GM21576 (cell line): ENCODE results near the gene APLN.
A peak's percentile ranks its signal among the peaks of the same experiment; 100 is the strongest.

ENCODE experiments used
- ATAC-seq: cut with Tn5 transposase; IDR thresholded peaks from one replicate; pipeline ENCODE4 v1.9.1; 2021; ENCODE audit warnings: mild to moderate bottlenecking, moderate library complexity; ENCODE audit not compliant: unreplicated experiment

Gene APLN, protein sequence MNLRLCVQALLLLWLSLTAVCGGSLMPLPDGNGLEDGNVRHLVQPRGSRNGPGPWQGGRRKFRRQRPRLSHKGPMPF

GRCh38 chrX:129654652-129655546 lies at the start of gene APLN:
APLN (minus strand) TSS chrX:129654956; CDS start chrX:129654630, 326 bp downstream.
- ATAC-seq: no peak

- ATAC-seq: no peak
Measured at GRCh38 chrX:129704491-129704890, 49.7 kb upstream of the APLN start.

GRCh38 chrX:129701624-129702069 lies 46.9 kb upstream of the APLN start:
- no peak for ATAC-seq

GRCh38 chrX:129700536-129700935 lies 45.8 kb upstream of the APLN start:
- no peak for ATAC-seq

DNA sequence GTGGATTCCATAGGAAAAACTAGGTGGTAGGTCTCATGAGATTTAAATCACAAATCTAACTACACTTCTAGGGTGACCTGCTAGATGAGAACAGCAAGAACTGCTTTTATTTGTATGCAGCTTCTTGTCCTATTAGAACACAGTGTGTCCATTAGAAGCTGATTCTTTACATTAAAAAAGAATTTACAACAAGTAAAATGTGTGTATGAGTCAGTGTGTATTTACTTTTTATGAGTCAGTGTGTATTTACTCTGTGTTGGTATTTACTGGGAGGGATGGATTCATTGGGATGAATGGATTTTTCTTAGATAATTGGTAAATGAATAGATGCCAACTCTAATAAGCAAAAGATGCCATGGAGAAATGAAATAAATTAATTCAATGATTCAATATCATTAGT lies 43.4 kb upstream of the APLN start:
- no peak for ATAC-seq

DNA sequence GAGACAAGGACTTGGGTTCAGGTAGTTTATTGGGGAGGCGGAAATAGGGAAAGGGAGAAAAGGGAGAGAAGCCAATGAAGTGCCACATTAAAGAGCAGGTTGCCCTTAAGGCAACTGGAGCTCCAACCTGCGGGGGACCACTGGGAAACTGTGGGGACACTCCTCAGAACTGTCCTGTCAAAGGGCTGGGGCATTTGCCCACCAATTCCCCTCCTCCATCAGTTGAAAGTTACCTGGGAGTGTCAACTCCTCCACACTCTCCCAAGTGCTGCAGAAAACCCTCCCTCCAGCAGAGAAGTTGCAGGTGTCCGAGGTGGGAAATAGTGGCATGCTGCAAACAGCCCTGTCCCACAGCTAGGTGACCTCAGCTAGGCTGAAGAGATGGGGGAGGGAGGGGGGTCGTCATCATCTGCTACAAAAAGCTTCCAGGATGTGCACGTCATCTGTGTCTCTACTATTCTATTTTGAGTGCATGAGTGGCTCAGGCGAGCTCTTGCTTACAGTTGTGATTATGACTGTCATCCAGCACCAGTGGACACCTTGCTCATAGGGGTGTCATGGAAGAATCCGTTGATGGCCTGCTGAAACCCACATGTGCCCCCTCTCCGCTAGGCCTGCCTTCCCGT lies 42.6 kb upstream of the APLN start:
- no peak for ATAC-seq

DNA sequence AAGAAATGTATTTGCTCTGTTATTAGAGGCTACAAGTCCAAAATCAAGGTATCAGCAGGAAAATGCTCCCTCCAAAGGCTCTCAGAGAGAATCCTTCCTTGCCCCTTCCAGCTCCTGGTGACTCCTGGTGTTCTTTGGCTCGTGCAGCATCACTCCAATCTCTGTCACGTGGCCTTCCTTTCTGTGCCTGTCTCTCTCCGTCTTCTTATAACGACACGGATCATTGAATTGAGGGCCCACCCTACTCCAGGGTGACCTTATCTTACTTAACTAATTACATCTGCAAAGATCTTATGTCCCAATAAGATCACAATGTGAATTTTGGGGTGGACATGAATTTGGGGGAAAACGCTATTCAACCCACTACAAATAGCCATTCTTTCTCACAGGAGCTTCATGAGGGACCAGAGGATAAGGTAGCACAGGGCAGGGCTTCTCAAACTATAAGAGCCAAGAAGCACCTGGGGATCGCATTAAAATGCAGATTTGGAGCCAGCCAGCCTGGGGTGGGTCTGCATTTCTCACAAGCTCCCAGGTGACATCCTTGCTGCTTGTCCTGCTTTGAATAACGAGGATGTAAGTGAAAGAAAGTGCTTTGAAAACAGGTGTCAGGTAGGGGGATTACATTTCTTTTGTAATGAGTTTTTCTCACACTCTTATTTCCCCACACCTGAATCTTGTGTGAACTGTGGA lies 41.9 kb upstream of the APLN start:
- ATAC-seq: no peak

DNA sequence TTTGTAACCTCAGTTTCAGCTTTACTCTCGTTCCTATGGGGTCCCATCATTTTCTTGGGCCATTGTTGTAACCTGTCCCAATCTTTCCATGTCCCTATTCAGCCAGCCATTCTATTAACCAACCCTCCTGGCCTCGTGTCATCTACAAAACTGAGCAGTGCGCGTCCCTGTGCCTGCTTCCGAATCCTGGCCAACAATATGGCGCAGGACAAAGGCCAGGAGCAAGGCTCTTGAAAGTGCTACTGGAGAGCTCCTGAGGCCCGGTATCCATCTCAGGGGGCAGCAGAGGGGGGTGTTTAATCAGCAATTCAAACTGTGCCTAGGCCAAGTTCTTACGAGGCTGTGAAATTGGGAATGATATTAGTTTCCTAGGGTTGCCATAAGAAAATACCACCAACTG lies 41.2 kb upstream of the APLN start:
- no peak for ATAC-seq

GRCh38 chrX:129695535-129695934 lies 40.8 kb upstream of the APLN start:
- ATAC-seq: no peak

- no peak for ATAC-seq
Measured at GRCh38 chrX:129694805-129695204, 40.0 kb upstream of the APLN start.

- no peak for ATAC-seq
Measured at GRCh38 chrX:129693354-129693753, 38.6 kb upstream of the APLN start.

DNA sequence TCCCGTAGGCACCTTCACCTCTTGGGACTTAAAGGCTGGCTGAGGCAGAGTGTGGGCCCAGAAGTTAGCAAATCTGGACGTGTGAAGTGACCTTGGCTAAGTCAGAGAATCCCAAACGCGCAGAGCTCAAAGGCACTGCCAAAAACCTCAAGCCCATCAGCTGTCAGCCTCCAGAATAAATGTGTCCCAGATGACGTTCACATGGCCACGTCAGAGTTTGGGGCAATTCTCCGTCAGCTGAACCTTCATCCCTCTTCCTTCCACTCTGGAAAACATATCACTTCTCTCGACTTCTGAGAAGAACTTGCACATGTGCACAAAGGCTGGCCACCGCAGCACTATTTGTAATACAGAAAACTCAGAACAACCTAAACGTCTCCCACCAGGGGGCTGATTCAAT lies 35.7 kb upstream of the APLN start:
- no peak for ATAC-seq

- no peak for ATAC-seq
Measured at GRCh38 chrX:129689796-129690195, 35.0 kb upstream of the APLN start.

GRCh38 chrX:129688097-129688496 lies 33.3 kb upstream of the APLN start:
- ATAC-seq: no peak

- no peak for ATAC-seq
Measured at GRCh38 chrX:129686422-129686948, 31.7 kb upstream of the APLN start.

DNA sequence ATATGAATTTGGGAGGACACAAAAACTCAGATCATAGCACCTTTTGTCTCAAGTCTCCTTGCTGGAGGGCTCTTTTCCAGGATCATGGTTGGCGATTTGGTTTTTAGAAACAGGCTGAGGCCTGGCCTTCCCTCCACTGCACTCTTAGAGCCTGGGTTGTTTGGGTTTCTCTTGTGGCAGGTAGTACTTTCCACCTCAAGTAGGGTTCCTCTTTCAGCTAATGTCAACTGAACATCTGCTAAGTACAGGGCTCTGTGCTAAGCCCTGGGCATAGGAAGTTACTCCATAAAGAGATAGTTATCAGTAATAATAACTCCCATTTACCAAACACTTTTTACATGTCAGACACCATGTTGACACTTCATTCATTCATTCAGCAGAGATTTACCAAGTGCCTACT lies 28.2 kb upstream of the APLN start:
- ATAC-seq: no peak

DNA sequence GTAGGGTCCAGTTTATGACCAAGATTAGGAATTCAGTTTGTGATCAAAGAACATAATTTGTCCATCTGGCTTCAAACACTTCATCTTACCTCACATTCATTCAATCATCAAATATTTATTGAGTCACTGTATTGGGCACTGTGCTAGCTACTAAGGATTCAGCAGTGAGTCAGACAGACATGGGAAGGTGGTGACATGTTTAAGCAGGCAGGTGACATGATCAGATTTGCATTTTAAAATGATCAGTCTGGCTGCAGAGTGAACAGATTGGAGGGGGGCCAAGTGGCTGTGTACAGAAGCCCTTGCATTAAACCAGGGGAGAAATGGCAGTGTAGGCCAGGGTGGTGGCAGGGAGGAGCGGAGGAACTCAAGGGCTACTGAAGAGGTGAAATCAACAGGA lies 25.1 kb upstream of the APLN start:
- ATAC-seq: no peak

DNA sequence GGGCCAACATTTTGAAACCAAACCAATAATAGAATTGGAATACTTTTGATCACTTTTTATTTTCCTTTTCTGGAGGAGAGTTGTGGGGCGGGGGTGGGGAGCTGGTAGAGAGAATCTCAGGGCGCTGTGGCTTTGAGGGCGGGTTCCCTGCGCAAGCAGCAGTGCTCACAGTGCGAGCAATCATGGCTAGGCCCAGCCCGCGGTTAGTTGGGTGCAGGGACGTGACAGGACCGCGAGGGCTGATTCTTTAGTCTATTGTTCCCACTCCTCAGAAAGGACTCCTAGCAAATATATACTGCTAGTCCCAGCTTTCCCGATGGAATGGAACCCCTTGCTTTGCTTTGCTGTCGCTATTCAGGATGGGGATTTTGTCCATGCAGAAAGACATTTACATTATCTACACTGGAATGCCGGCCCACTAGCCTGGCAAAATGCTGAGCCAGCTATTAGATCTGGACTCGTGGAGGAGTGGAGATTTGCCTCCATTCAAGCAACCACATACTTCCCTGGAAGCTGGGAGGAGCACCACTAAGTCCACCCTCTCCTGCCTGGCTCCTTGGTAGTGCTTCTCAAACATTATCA lies 23.9 kb upstream of the APLN start:
- peak; percentile 22 for ATAC-seq

DNA sequence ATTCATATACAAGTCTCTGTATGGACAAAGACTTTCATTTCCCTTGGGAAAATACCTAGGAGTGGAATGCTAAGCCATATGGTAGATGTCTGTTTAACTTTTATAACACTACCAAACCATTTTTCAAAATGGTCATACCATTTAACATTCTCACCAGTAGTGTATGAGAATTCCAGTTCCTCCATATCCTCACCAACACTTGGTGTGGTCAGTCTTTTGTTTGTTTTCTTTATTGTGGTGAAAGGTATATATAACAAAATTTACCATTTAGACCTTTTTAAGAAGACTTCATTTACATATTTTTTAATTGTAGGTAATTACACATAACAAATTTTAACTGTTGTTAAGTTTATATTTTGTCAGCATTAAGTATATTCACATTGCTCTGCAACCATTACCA lies 12.7 kb upstream of the APLN start:
- ATAC-seq: no peak

GRCh38 chrX:129665916-129666644 lies 11.3 kb upstream of the APLN start:
- no peak for ATAC-seq
